ENCODE measurements around the gene STPG2. TPM values are rescaled to one million over a fixed set of nuclear protein-coding genes. Genes with fewer than 3 reads are reported as not detected.

The STPG2 gene
- total RNA-seq, 1 experiment from 2014 or later = 0.20 TPM

GRCh38 chr4:97778174-97778573 is 365.1 kb downstream of the STPG2 start:
- Mint-ChIP-seq H3K27me3 (ENCODE audit: low read depth) (no peaks in the 10 kb centered on the region), H3K27ac (no peak overlapping the region), H3K4me1 (peaks cover 0 to 5% of the 10 kb centered on the region in 2 experiments; a peak in 1 of 4 replicates), H3K9me3 (no peaks in the 10 kb centered on the region; a peak in 3 of 5 replicates), H3K36me3 (ENCODE audit: insufficient read depth in 1 of 3, low read depth in 3 of 3) (no peaks in the 10 kb centered on the region; a peak in 1 of 7 replicates), H3K4me3 (no peak overlapping the region)
- no peaks in the 10 kb centered on the region for H3K27me3 ChIP-seq (ENCODE audit: insufficient read depth, low read length)
- TF ChIP-seq, protein P1, sequence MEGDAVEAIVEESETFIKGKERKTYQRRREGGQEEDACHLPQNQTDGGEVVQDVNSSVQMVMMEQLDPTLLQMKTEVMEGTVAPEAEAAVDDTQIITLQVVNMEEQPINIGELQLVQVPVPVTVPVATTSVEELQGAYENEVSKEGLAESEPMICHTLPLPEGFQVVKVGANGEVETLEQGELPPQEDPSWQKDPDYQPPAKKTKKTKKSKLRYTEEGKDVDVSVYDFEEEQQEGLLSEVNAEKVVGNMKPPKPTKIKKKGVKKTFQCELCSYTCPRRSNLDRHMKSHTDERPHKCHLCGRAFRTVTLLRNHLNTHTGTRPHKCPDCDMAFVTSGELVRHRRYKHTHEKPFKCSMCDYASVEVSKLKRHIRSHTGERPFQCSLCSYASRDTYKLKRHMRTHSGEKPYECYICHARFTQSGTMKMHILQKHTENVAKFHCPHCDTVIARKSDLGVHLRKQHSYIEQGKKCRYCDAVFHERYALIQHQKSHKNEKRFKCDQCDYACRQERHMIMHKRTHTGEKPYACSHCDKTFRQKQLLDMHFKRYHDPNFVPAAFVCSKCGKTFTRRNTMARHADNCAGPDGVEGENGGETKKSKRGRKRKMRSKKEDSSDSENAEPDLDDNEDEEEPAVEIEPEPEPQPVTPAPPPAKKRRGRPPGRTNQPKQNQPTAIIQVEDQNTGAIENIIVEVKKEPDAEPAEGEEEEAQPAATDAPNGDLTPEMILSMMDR (conservative IDR thresholded peaks at IDR 0.05) = no peak
- H3K9ac ChIP-seq (ENCODE audit: extremely low read depth, insufficient read length, low read length) = no peak overlapping the region
- no peaks in the 10 kb centered on the region for H3K79me1 ChIP-seq (ENCODE audit: insufficient read depth, low read depth, low read length, poor library complexity, severe bottlenecking)
- H3K56ac ChIP-seq (ENCODE audit: insufficient read length, low read depth, low read length) = no peak overlapping the region
- H2BK20ac ChIP-seq (ENCODE audit: low read depth, low read length, poor library complexity, severe bottlenecking) = no peak overlapping the region
- no peak for DNase-seq
- H2BK120ac ChIP-seq (ENCODE audit: low read depth, low read length, poor library complexity, severe bottlenecking) = no peak overlapping the region
- H3K79me2 ChIP-seq (ENCODE audit: insufficient read depth, low read length) = no peaks in the 10 kb centered on the region
- WGBS (ENCODE audit: extremely low coverage, insufficient read length, low lambda C conversion rate) = no CpG with 5 or more reads among the region's 10 CpGs
- H4K91ac ChIP-seq (ENCODE audit: insufficient read length, low read depth, low read length) = no peak overlapping the region
- no peaks in the 10 kb centered on the region for H3K4me1 ChIP-seq (ENCODE audit: insufficient read depth, low read length)
- no peak overlapping the region for H3K23ac ChIP-seq (ENCODE audit: insufficient read length, low read depth, low read length)
- no peaks in the 10 kb centered on the region for H4K20me1 ChIP-seq (ENCODE audit: control insufficient read depth, insufficient read depth, insufficient read length)
- no peaks in the 10 kb centered on the region for H3K23me2 ChIP-seq (ENCODE audit: insufficient read length, low read depth, low read length, poor library complexity, severe bottlenecking)
- H2AK5ac ChIP-seq (ENCODE audit: insufficient read length, low read length) = no peak overlapping the region
- H2BK15ac ChIP-seq (ENCODE audit: low read depth, low read length) = no peak overlapping the region
- no peak overlapping the region for H3K27ac ChIP-seq (ENCODE audit: insufficient read length, low read depth, low read length)
- H3K4ac ChIP-seq (ENCODE audit: low read depth, low read length) = no peak overlapping the region
- no peak overlapping the region for H3K14ac ChIP-seq (ENCODE audit: insufficient read depth, low read length)
- H3K9me3 ChIP-seq (ENCODE audit: control insufficient read depth, low read depth, low read length) = no peaks in the 10 kb centered on the region
- H2AFZ ChIP-seq (ENCODE audit: low read length) = no peak overlapping the region
- H4K8ac ChIP-seq (replicated peaks; ENCODE audit: insufficient read length, low read depth, low read length) = no peak overlapping the region
- no peak overlapping the region for H4K5ac ChIP-seq (ENCODE audit: insufficient read length, low read depth, low read length)
- no peak overlapping the region for H2BK5ac ChIP-seq (ENCODE audit: insufficient read length, low read length)
- no peak overlapping the region for H3K18ac ChIP-seq (ENCODE audit: insufficient read length, low read depth, low read length)
- H2BK12ac ChIP-seq (ENCODE audit: insufficient read length, low read depth, low read length) = no peak overlapping the region
- H3K4me2 ChIP-seq (ENCODE audit: insufficient read depth, insufficient read length, low read length) = no peak overlapping the region
- H3T11ph ChIP-seq (ENCODE audit: low read length) = no peak overlapping the region

Measured in H9 (cell line).